ENCODE data around the gene MARCO. TPM values are rescaled to one million over a fixed set of nuclear protein-coding genes. Genes with fewer than 3 reads are reported as not detected.
A peak's percentile ranks its signal among the peaks of the same experiment; 100 is the strongest.

MARCO gene
- total RNA-seq, 1 experiment from 2014 or later: 0.43 TPM

GRCh38 chr2:118925476-118925875 lies 16.5 kb upstream of the MARCO start:
- H3K4me3 ChIP-seq (ENCODE audit: low read depth, low read length): no peak overlapping the region
- intact Hi-C loops (cut with micrococcal nuclease; ENCODE audit: unreplicated experiment): no loop called here
- BruUV-seq (replicated peaks): no TSS peak
- POLR2A ChIA-PET: no interaction called here
- H3K4me3 Mint-ChIP-seq (ENCODE audit: unreplicated experiment): no peak overlapping the region
- peaks cover 25% of the 10 kb centered on the region for H3K4me1 Mint-ChIP-seq (ENCODE audit: low read depth, unreplicated experiment)
- CTCF ChIA-PET: no interaction called here
- H3K9me3 Mint-ChIP-seq (ENCODE audit: unreplicated experiment): peaks cover 40% of the 10 kb centered on the region
- no peak for TF ChIP-seq CTCF (IDR thresholded peaks at IDR 0.05; ENCODE audit: insufficient read depth in 1 of 2, low read depth in 1 of 2, low read length in 1 of 2, severe bottlenecking in 1 of 2, unreplicated experiment in 1 of 2)
- no peaks in the 10 kb centered on the region for H3K36me3 Mint-ChIP-seq (ENCODE audit: insufficient read depth, unreplicated experiment)
- H3K4me1 ChIP-seq: peaks cover 23% of the 10 kb centered on the region
- no peaks in the 10 kb centered on the region for H3K36me3 ChIP-seq (ENCODE audit: control insufficient read depth, insufficient read depth, low read length)
- no peak for DNase-seq
- peaks cover 17% of the 10 kb centered on the region for H3K9me3 ChIP-seq
- no peak overlapping the region for H3K27ac Mint-ChIP-seq (ENCODE audit: unreplicated experiment)
- no peaks in the 10 kb centered on the region for H3K27me3 Mint-ChIP-seq (ENCODE audit: insufficient read depth, unreplicated experiment)
- H3K27me3 ChIP-seq (replicated peaks; ENCODE audit: control insufficient read depth, insufficient read depth, low read length): no peaks in the 10 kb centered on the region

GRCh38 chr2:118925981-118926380 lies 16.0 kb upstream of the MARCO start:
- peaks cover 45% of the 10 kb centered on the region for H3K9me3 Mint-ChIP-seq (ENCODE audit: unreplicated experiment)
- H3K4me1 ChIP-seq: peaks cover 23% of the 10 kb centered on the region
- H3K36me3 Mint-ChIP-seq (ENCODE audit: insufficient read depth, unreplicated experiment): no peaks in the 10 kb centered on the region
- no peak overlapping the region for H3K4me3 ChIP-seq (ENCODE audit: low read depth, low read length)
- H3K4me1 Mint-ChIP-seq (ENCODE audit: low read depth, unreplicated experiment): peaks cover 25% of the 10 kb centered on the region
- H3K9me3 ChIP-seq: peaks cover 12% of the 10 kb centered on the region
- H3K27me3 Mint-ChIP-seq (ENCODE audit: insufficient read depth, unreplicated experiment): no peaks in the 10 kb centered on the region
- DNase-seq: no peak
- no TSS peak for BruUV-seq (replicated peaks)
- CTCF ChIA-PET: no interaction called here
- no peak overlapping the region for H3K27ac Mint-ChIP-seq (ENCODE audit: unreplicated experiment)
- no peaks in the 10 kb centered on the region for H3K27me3 ChIP-seq (replicated peaks; ENCODE audit: control insufficient read depth, insufficient read depth, low read length)
- intact Hi-C loops (cut with micrococcal nuclease; ENCODE audit: unreplicated experiment): no loop called here
- POLR2A ChIA-PET: no interaction called here
- H3K36me3 ChIP-seq (ENCODE audit: control insufficient read depth, insufficient read depth, low read length): no peaks in the 10 kb centered on the region
- H3K4me3 Mint-ChIP-seq (ENCODE audit: unreplicated experiment): no peak overlapping the region
- TF ChIP-seq CTCF (IDR thresholded peaks at IDR 0.05; ENCODE audit: insufficient read depth in 1 of 2, low read depth in 1 of 2, low read length in 1 of 2, severe bottlenecking in 1 of 2, unreplicated experiment in 1 of 2): no peak

DNA sequence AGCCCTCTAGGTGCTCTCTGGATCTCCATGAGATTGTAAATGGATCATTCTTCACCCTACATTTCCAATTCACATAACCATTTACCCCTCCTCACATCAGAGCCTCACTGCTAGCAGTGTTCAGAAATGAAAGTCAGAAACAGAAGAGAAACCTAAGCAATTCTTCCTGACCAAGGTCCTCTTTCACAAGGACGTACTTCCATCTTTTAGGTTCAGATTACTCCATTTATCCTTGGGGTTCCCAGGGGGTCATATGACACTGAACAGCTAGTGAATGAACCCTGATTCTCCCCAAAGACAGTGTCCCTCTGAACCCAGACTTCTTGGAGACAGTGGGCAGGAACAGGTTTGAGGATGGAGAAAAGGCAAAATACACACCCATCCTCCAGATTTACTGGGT lies 12.9 kb upstream of the MARCO start:
- no peaks in the 10 kb centered on the region for H3K36me3 ChIP-seq (ENCODE audit: control insufficient read depth, insufficient read depth, low read length)
- intact Hi-C loops (cut with micrococcal nuclease; ENCODE audit: unreplicated experiment): no loop called here
- no peak for DNase-seq
- Mint-ChIP-seq H3K36me3 (ENCODE audit: insufficient read depth, unreplicated experiment) (no peaks in the 10 kb centered on the region), H3K9me3 (ENCODE audit: unreplicated experiment) (peaks cover 46% of the 10 kb centered on the region), H3K27me3 (ENCODE audit: insufficient read depth, unreplicated experiment) (no peaks in the 10 kb centered on the region), H3K4me3 (ENCODE audit: unreplicated experiment) (no peak overlapping the region), H3K27ac (ENCODE audit: unreplicated experiment) (peak overlapping the region; percentile 21), H3K4me1 (ENCODE audit: low read depth, unreplicated experiment) (peaks cover 13% of the 10 kb centered on the region)
- no peak overlapping the region for H3K4me3 ChIP-seq (ENCODE audit: low read depth, low read length)
- no peak for TF ChIP-seq CTCF (IDR thresholded peaks at IDR 0.05; ENCODE audit: insufficient read depth in 1 of 2, low read depth in 1 of 2, low read length in 1 of 2, severe bottlenecking in 1 of 2, unreplicated experiment in 1 of 2)
- ChIA-PET POLR2A (no interaction called here), CTCF (no interaction called here)
- no TSS peak for BruUV-seq (replicated peaks)
- H3K4me1 ChIP-seq: peaks cover 5% of the 10 kb centered on the region
- H3K9me3 ChIP-seq: peaks cover 16% of the 10 kb centered on the region; the same call in 1 of the 2 replicates
- no peaks in the 10 kb centered on the region for H3K27me3 ChIP-seq (replicated peaks; ENCODE audit: control insufficient read depth, insufficient read depth, low read length)
